Pons (tissue), 1 donor: ENCODE results near the gene NOTCH3.

Source experiments
- DNase-seq: peaks from one replicate; pipeline ENCODE4 v3.0.0-alpha.2; 2016; ENCODE audit warnings: low spot score

Gene NOTCH3

GRCh38 chr19:15123031-15123890 lies 77.5 kb downstream of the NOTCH3 start:
- DNase-seq: no peak

- no peak for DNase-seq
These were observed 78.3 kb downstream of the NOTCH3 start for GRCh38 chr19:15122331-15123030.

DNA sequence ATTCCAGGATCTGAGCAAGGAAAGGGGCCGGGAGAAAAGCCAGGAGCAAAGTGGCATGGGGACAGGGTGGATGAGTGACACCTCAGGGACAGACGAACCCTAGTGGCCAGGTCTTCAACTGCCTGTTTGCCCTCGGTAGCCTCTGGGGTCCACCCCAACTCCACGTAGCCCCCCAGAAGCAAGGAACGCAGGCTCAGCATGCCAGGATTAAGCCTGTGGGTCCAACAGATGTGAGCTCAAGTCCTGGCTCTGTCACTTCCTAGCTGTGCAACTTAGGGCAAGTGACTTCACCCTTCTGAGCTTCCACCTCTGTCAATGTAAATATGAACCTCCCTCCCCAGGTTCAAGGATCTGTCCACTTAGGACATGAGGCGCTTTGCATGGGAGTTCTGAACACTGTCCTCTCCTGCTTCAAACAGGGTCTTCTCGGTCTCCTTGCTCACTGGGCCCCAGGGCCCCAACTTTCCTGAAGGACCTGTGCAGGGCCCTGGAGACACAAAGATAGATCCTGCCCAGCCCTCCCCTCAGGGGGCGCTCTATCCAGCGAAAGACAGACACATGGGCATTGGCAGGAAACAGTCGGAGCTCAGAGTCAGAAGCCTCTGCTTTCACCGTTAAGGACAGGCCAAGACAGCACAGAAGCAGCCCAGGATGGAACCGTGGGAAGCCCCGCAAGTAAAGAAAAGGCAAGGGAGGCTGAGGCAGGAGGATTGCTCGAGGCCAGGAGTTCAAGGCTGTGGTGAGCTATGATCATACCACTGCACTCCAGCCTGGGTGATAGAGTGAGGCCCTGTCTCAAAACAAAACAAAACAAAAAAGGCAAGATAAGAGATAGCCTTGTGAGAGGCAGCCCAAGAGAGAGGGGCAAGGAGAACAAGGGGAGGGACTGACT lies 80.4 kb downstream of the NOTCH3 start:
- no peak for DNase-seq

DNA sequence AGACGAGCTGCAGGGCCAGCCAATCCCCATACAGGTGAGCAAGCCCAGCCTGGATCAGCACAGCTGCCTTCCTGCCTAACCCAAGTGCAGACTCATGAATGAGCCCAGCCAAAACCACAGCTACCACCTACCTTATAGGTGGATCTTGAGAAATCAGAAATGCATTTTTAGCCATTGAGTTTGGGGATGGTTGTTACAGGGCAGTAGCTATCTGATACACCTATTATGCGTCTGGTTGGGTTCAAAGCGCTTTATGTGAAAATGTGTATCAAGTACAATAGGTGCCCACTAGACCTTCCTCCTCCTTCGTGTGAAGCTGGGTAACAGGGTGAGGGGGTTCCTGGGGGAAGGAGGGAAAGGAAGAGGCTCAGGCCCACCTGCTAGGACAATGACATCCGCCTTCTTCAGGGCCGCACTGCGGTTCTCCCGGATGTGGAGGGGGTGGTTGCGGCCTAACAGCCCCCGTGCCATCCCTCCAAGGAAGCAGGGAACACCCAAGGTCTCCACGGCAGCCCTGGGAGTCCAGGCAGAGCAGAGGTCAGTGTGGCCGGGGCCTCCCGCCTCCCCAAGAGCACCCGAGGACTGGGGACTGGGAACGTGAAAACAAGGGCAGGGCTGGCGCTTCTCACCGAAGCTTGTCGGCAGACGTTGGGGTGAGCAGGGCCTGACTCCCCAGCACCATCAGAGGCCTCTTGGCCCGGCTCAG lies 81.9 kb downstream of the NOTCH3 start:
- no peak for DNase-seq

- DNase-seq: no peak
These were observed 82.5 kb downstream of the NOTCH3 start for GRCh38 chr19:15118248-15118647.

DNA sequence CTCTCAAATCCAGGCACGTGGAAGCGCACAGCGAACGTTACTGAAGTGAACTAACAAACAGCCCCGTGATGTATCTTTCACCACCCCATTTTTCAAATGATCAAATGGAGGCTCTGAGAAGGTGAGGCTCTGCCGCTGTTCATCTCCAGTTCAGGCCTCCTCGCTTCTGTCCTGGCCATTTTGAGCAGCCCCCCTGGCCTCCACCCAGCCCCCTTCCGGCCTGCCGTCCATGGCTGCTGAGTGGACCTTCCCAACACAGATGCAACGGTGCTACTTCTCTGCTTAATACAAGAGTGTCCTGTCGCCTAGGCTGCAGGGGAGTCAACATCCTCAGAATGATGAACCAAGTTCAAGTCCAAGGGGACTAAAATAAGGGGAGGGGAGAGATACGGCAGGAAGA lies 83.9 kb downstream of the NOTCH3 start:
- DNase-seq: no peak

GRCh38 chr19:15115762-15116615 lies 84.8 kb downstream of the NOTCH3 start:
- DNase-seq: no peak

GRCh38 chr19:15115080-15115479 lies 85.7 kb downstream of the NOTCH3 start:
- peak; percentile 32 for DNase-seq

DNA sequence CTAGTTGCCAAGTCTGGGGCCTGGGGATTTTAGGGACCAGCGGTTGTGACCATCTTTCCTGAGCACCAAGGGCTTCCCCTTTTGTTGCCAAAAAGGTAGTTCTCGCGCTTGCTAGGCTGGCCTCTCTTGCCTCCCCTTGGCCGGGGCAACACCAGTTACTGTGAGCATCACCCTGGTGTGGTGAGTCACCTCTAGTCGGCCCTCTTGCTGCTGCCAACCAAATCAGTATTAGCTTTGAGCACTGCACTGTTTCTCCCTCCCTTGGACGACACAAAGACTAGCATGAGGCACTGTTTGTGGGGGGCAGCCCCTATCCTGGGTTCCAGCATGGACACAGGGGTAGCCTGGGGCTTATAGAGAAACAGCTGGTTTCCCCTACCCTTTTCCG lies 86.6 kb downstream of the NOTCH3 start:
- DNase-seq: no peak

DNA sequence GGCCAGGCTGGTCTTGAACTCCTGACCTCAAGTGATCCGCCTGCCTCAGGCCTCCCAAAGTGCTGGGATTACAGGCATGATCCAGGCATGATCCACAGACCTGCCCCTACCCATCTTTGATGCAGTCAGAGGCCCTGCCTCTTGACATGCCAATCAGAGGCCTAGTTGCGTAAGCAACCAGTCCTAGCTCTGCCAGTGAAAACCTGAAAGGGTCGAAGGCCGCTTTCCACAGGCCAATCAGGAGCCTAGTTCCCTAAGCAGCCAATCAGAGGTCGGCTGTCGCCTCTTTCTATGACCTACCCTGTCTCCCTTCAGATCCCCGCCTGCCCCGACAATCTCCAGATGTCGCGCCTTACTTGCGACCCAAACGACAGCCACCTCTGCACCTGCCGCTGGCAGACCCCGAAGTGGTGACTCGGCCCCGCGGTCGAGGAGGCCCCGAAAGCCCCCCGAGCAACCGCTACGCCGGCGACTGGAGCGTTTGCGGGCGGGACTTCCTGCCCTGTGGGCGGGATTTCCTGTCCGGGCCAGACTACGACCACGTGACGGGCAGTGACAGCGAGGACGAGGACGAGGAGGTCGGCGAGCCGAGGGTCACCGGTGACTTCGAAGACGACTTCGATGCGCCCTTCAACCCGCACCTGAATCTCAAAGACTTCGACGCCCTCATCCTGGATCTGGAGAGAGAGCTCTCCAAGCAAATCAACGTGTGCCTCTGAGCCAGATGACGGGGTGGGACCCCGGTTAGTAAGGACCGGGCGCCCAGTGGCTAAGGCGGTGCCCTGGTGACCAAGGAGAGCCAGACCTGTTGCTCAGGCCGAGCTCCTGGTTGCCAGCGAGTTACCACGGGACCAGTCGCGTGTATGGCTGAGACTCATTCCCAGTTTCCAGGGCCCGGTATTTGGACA lies 87.3 kb downstream of the NOTCH3 start:
- DNase-seq: no peak

DNA sequence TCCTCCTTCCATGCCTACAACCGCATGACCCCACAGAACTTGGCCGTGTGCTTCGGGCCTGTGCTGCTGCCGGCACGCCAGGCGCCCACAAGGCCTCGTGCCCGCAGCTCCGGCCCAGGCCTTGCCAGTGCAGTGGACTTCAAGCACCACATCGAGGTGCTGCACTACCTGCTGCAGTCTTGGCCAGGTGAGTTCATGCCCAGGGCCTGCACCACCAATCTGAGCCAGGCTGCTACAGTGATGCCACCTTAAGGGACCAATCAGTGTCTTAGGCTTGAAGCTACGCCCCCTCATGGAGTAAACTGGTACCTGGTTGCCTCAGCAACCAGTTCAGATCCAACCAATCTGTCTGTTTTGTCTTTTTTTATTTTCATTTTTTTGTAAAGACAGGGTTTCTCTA lies 88.4 kb downstream of the NOTCH3 start:
- DNase-seq: no peak

DNA sequence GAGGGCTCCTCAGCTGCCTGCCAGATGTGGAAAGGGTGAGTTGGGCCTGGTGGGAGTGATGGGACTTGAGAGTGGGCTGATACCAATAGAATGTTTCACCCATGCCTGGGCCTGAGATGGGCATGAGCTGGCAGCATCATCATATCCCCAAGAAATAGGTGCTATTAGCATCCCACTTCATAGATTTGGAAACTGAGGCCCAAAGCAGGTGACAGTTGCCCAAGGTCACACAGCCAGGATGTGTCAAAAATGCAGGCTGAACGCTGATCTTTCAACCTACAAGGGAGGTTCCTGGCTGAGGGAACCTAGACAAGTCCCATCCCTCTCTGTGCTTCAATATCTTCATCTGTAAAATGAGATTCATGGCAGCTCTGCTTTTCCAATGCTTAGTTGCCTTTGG lies 89.0 kb downstream of the NOTCH3 start:
- DNase-seq: no peak

GRCh38 chr19:15110418-15110815 lies 90.4 kb downstream of the NOTCH3 start:
- no peak for DNase-seq

GRCh38 chr19:15109768-15110417 lies 90.9 kb downstream of the NOTCH3 start:
- no peak for DNase-seq
